Hepatocyte (in vitro differentiated cells): ENCODE data around the gene TSACC. TPM values are rescaled to one million over a fixed set of nuclear protein-coding genes. Genes with fewer than 3 reads are reported as not detected.
"Not testable (repeated sequence)": the region's sequence is repeated elsewhere in the genome, so short reads cannot be mapped to it uniquely, and the experiment has no call there.

Experiments
- DNase-seq: peaks from one replicate; pipeline ENCODE4 v3.0.0-alpha.2; 2016; ENCODE audit warnings: low spot score
- H2AFZ ChIP-seq: fragments of 200-600 bp; sonication (generic); 2 replicates; pipeline ENCODE4 v1.6.0; 2016; ENCODE audit warnings: antibody characterized with exemption, mild to moderate bottlenecking
- H3K27ac ChIP-seq: fragments of 200-600 bp; sonication (generic); 2 replicates; pipeline ENCODE4 v1.5.1; 2016; ENCODE audit warnings: mild to moderate bottlenecking
- H3K27me3 ChIP-seq: fragments of 200-600 bp; sonication (generic); 2 replicates; pipeline ENCODE4 v1.6.1; 2016
- H3K36me3 ChIP-seq: fragments of 200-600 bp; sonication (generic); replicated peaks from 2 replicates; pipeline ENCODE4 v1.5.1; 2016; ENCODE audit warnings: low read depth; ENCODE audit not compliant: insufficient read depth
- H3K4me1 ChIP-seq: fragments of 200-600 bp; sonication (generic); 2 replicates; pipeline ENCODE4 v1.5.1; 2016; ENCODE audit warnings: mild to moderate bottlenecking, moderate library complexity; ENCODE audit not compliant: insufficient read depth
- H3K4me2 ChIP-seq: fragments of 200-600 bp; sonication (generic); 2 replicates; pipeline ENCODE4 v1.6.0; 2016
- H3K4me3 ChIP-seq: fragments of 200-600 bp; sonication (generic); 2 replicates; pipeline ENCODE4 v1.5.1; 2016; ENCODE audit warnings: mild to moderate bottlenecking
- H3K79me2 ChIP-seq: fragments of 200-600 bp; sonication (generic); 2 replicates; pipeline ENCODE4 v1.6.0; 2017; ENCODE audit warnings: mild to moderate bottlenecking
- H3K9me2 ChIP-seq: fragments of 200-600 bp; sonication (generic); replicated peaks from 2 replicates; pipeline ENCODE4 v1.6.0; 2017; ENCODE audit warnings: mild to moderate bottlenecking; ENCODE audit not compliant: insufficient read depth
- H3K9me3 ChIP-seq: fragments of 200-600 bp; sonication (generic); 2 replicates; pipeline ENCODE4 v1.5.1; 2016; ENCODE audit warnings: low read depth, mild to moderate bottlenecking
- H4K20me1 ChIP-seq: fragments of 200-600 bp; sonication (generic); 2 replicates; pipeline ENCODE4 v1.6.0; 2016; ENCODE audit warnings: mild to moderate bottlenecking; ENCODE audit not compliant: insufficient read depth, poor library complexity, severe bottlenecking
- EZH2 ChIP-seq: fragments of 200-600 bp; sonication (generic); IDR thresholded peaks from 2 replicates; pipeline ENCODE4 v1.6.1; 2016; ENCODE audit warnings: antibody characterized with exemption, mild to moderate bottlenecking, borderline replicate concordance
- EZH2phosphoT487 ChIP-seq: fragments of 200-600 bp; sonication (generic); IDR thresholded peaks from one replicate; pipeline ENCODE4 v1.6.1; 2018; ENCODE audit warnings: antibody characterized with exemption, mild to moderate bottlenecking, low read depth, moderate library complexity; ENCODE audit not compliant: unreplicated experiment, severe bottlenecking
- WGBS: methylation state at CpG from one replicate; pipeline ENCODE4 v1.1.6; 2016; ENCODE audit warnings: low lambda C conversion rate; ENCODE audit errors: missing lambda C conversion rate; 5-methylcytosine and 5-hydroxymethylcytosine counted together
- polyA plus RNA-seq: library from polyadenylated mRNA; unstranded; fragments of >200 nt; fragmentation: Nextera tagmentation; extraction: Ambion mirVana; gene quantifications from 2 replicates; pipeline ENCODE4 v1.2.1, GENCODE V29; 2016
- total RNA-seq: library from RNA; depleted of rRNA; stranded (reverse); fragments of >200 nt; gene quantifications from 2 replicates; pipeline ENCODE4 v1.2.3, GENCODE V29; 2014
- TF ChIP-seq, protein P1 (sequence below): fragments of 200-600 bp; sonication (generic); IDR thresholded peaks from 2 replicates; pipeline ENCODE4 v1.5.1; 2016; ENCODE audit warnings: antibody characterized with exemption, mild to moderate bottlenecking; ENCODE audit not compliant: poor library complexity

The TSACC gene
- total and polyA plus RNA-seq, 2 experiments from 2014 or later = 1.5 TPM; not detected in 1

DNA sequence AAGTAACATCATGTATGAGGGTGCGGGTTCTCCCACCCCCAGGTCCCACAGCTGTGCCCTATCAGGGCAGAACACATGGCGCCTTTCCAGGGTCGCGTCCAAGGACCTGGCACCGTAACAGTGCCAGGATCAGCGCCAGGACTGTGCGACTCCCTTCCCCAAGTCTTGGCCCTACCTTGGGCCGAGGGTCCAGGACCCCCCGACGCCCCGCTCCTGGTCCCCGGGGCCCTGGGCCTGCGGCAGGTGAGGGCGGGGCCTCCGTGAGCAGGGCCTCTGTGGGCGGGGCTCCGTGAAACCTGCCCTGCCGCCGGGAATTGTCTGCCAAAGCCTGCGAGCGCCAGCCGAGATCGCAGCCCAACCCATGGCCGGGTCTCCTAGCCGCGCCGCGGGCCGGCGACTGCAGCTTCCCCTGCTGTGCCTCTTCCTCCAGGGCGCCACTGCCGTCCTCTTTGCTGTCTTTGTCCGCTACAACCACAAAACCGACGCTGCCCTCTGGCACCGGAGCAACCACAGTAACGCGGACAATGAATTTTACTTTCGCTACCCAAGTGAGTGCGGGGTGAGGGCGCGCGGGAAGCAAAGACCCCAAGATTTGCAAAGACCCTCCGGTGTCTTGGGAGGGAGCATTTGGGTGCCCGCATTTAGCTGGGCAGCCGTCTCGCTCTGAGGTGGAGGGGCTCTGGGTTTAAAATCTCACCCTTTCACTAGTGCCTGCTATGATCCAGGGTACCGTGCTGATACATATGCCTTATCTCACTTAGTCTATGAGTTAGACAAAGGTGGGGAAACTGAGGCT lies 30.8 kb downstream of the TSACC start, which contains the start of gene RHBG:
Gene RHBG (plus strand): TSS at position 323 of the 796 bp plus-strand sequence. CDS start 39 bp downstream, at position 362.
- Histone ChIP-seq H3K4me1 (peaks cover 27% of the 10 kb centered on the region), H2AFZ (peak within 1 kb of the TSS; percentile 80), H3K9me3 (no peaks in the 10 kb centered on the region), H3K27ac (peak within 1 kb of the TSS; percentile 48), H3K9me2 (no peaks in the 10 kb centered on the region), H3K4me2 (peak within 1 kb of the TSS; percentile 92), H3K4me3 (peak within 1 kb of the TSS; percentile 67), H3K36me3 (no peaks in the 10 kb centered on the region), H3K27me3 (no peaks in the 10 kb centered on the region), H3K79me2 (no peaks in the 10 kb centered on the region), H4K20me1 (no peaks in the 10 kb centered on the region)
- TF ChIP-seq, protein P1, sequence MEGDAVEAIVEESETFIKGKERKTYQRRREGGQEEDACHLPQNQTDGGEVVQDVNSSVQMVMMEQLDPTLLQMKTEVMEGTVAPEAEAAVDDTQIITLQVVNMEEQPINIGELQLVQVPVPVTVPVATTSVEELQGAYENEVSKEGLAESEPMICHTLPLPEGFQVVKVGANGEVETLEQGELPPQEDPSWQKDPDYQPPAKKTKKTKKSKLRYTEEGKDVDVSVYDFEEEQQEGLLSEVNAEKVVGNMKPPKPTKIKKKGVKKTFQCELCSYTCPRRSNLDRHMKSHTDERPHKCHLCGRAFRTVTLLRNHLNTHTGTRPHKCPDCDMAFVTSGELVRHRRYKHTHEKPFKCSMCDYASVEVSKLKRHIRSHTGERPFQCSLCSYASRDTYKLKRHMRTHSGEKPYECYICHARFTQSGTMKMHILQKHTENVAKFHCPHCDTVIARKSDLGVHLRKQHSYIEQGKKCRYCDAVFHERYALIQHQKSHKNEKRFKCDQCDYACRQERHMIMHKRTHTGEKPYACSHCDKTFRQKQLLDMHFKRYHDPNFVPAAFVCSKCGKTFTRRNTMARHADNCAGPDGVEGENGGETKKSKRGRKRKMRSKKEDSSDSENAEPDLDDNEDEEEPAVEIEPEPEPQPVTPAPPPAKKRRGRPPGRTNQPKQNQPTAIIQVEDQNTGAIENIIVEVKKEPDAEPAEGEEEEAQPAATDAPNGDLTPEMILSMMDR = no peak
- TF ChIP-seq EZH2phosphoT487 = no peak
- no peak for TF ChIP-seq EZH2
- peak; percentile 86 for DNase-seq
- WGBS = 16% methylated on average over 48 of the region's 48 CpGs

DNA sequence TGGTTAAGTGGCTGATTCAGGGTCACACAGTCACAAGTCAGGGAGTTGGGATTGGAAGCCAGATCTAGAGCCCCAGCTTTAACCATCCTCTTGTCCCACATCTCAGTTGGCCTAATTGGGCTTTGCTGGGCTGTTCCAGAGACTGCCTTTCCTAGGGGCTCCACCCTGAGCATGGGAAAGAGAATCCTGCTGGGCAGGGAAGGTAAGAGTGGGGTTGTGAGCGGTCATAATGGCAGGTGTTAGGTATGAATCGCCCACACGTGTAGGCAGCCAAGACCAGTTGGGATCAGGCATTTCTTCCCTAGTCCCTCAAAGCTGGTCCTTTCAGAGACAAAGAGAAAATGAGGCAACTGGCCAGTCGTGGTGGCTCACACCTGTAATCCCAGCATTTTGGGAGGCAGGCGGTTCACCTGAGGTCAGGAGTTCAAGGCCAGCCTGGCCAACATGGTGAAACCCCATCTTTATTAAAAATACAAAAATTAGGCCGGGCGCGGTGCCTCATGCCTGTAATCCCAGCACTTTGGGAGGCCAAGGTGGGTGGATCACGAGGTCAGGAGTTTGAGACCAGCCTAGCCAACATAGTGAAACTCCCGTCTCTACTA lies 31.5 kb downstream of the TSACC start:
- Histone ChIP-seq H3K4me1 (peaks cover 31% of the 10 kb centered on the region), H3K4me2 (peak overlapping the region; percentile 92), H3K4me3 (peak overlapping the region; percentile 67), H2AFZ (peak overlapping the region; percentile 80)
- not testable (repeated sequence) for H3K79me2 ChIP-seq, H3K9me2 ChIP-seq, H3K36me3 ChIP-seq, H3K27me3 ChIP-seq, H4K20me1 ChIP-seq, H3K27ac ChIP-seq, H3K9me3 ChIP-seq, DNase-seq
- 89% methylated on average over 10 of the region's 10 CpGs for WGBS

GRCh38 chr1:156371553-156372264 lies 33.4 kb downstream of the TSACC start:
- DNase-seq = peak; percentile 79
- Histone ChIP-seq H3K27ac (no peak overlapping the region), H3K36me3 (no peaks in the 10 kb centered on the region), H3K9me3 (no peaks in the 10 kb centered on the region), H3K27me3 (no peaks in the 10 kb centered on the region), H3K4me2 (peak overlapping the region; percentile 12), H3K9me2 (no peaks in the 10 kb centered on the region), H3K4me1 (peaks cover 31% of the 10 kb centered on the region), H4K20me1 (no peaks in the 10 kb centered on the region), H3K79me2 (no peaks in the 10 kb centered on the region), H2AFZ (no peak overlapping the region), H3K4me3 (no peak overlapping the region)
- 53% methylated on average over 7 of the region's 7 CpGs for WGBS
- TF ChIP-seq EZH2phosphoT487 = no peak
- no peak for TF ChIP-seq EZH2
- TF ChIP-seq, protein P1 = no peak

GRCh38 chr1:156372265-156372586 lies 33.9 kb downstream of the TSACC start:
- no peaks in the 10 kb centered on the region for H3K36me3 ChIP-seq
- no peaks in the 10 kb centered on the region for H4K20me1 ChIP-seq
- no peak overlapping the region for H3K27ac ChIP-seq
- H3K9me2 ChIP-seq = no peaks in the 10 kb centered on the region
- no peak overlapping the region for H2AFZ ChIP-seq
- H3K9me3 ChIP-seq = no peaks in the 10 kb centered on the region
- no peak overlapping the region for H3K4me3 ChIP-seq
- no peaks in the 10 kb centered on the region for H3K79me2 ChIP-seq
- peaks cover 30% of the 10 kb centered on the region for H3K4me1 ChIP-seq
- H3K27me3 ChIP-seq = no peaks in the 10 kb centered on the region
- DNase-seq = no peak
- TF ChIP-seq EZH2 (no peak), EZH2phosphoT487 (no peak)
- TF ChIP-seq, protein P1 = no peak
- H3K4me2 ChIP-seq = no peak overlapping the region
